ENCODE measurements around the gene LRRTM4.
"Not testable (repeated sequence)": the region's sequence is repeated elsewhere in the genome, so short reads cannot be mapped to it uniquely, and the experiment has no call there.

Gene LRRTM4

GRCh38 chr2:77169426-77169825 lies 352.8 kb downstream of the LRRTM4 start:
- H3K4me3 ChIP-seq (ENCODE audit: low read length), result no peak overlapping the region
- no peak for TF ChIP-seq CTCF (conservative IDR thresholded peaks at IDR 0.05; ENCODE audit: low read length)
- no peak for DNase-seq (ENCODE audit: low read depth)

- not testable (repeated sequence) for H3K4me3 ChIP-seq (ENCODE audit: low read length); DNase-seq (ENCODE audit: low read depth)
These were observed 358.2 kb downstream of the LRRTM4 start for GRCh38 chr2:77164021-77164420.

GRCh38 chr2:77161009-77161408 lies 361.2 kb downstream of the LRRTM4 start:
- no peak for TF ChIP-seq CTCF (conservative IDR thresholded peaks at IDR 0.05; ENCODE audit: low read length)
- no peak for DNase-seq (ENCODE audit: low read depth)
- no peak overlapping the region for H3K4me3 ChIP-seq (ENCODE audit: low read length)

- no peak for TF ChIP-seq CTCF (conservative IDR thresholded peaks at IDR 0.05; ENCODE audit: low read length)
- no peak for DNase-seq (ENCODE audit: low read depth)
- H3K4me3 ChIP-seq (ENCODE audit: low read length), result no peak overlapping the region
These were observed 365.6 kb downstream of the LRRTM4 start for GRCh38 chr2:77156599-77156998.

GRCh38 chr2:77155511-77155910 lies 366.7 kb downstream of the LRRTM4 start:
- no peak for TF ChIP-seq CTCF (conservative IDR thresholded peaks at IDR 0.05; ENCODE audit: low read length)
- DNase-seq (ENCODE audit: low read depth), result no peak
- no peak overlapping the region for H3K4me3 ChIP-seq (ENCODE audit: low read length)

- no peak overlapping the region for H3K4me3 ChIP-seq (ENCODE audit: low read length)
- no peak for DNase-seq (ENCODE audit: low read depth)
- TF ChIP-seq CTCF (conservative IDR thresholded peaks at IDR 0.05; ENCODE audit: low read length), result no peak
These were observed 372.6 kb downstream of the LRRTM4 start for GRCh38 chr2:77149565-77149964.

- H3K4me3 ChIP-seq (ENCODE audit: low read length), result no peak overlapping the region
- no peak for DNase-seq (ENCODE audit: low read depth)
- no peak for TF ChIP-seq CTCF (conservative IDR thresholded peaks at IDR 0.05; ENCODE audit: low read length)
These were observed 375.0 kb downstream of the LRRTM4 start for GRCh38 chr2:77147153-77147552.

GRCh38 chr2:77144772-77145171 lies 377.4 kb downstream of the LRRTM4 start:
- DNase-seq (ENCODE audit: low read depth), result no peak
- no peak overlapping the region for H3K4me3 ChIP-seq (ENCODE audit: low read length)
- TF ChIP-seq CTCF (conservative IDR thresholded peaks at IDR 0.05; ENCODE audit: low read length), result no peak
